HTERT RPE-1 (cell line): ENCODE results near the gene CAMTA1.

Experiments used
- in situ Hi-C: fragments of 300-500 bp; cut with MboI; formaldehyde crosslinking; loops from 4 replicates; pipeline ENCODE4 v1.14.3; 2020; ENCODE audit warnings: low sequenced_read_pairs

The CAMTA1 gene

DNA sequence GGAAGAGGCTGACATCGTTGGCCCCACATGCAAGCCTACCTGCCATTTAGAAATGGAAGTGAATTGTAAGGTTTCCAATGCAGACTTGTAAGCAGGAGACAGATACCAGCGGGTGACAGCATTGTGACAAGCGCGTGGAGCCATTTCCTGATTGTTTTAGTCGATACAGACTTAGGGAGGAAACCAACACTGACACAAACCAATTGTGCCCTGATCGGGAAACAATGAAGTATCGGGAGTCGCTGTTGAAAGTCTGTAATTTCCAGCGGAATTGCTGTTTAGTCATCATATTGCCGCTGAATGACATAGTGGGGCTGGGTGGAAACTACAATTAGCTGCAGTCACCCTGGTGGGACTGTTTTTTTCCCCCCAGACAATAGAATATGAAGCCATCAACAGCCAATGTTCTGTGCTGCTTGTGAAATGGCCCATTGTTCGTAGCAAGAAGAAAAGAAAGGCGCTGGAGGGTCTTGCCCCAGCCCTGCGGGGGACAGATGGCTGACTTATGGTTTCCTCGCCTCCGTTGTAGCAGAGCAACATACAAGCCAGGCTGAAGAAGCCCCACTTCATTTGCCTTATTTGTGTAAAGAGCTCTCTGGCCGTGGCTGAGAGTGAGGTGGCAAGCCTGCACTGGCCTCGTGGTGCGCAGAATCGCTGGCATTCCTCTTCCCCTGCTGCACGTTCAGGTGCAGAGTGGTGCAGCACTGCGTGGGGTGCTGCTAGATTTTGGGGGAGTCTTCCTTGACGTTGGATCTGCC, 462.7 kb downstream of the CAMTA1 start:
- in situ Hi-C loops = no loop called here

DNA sequence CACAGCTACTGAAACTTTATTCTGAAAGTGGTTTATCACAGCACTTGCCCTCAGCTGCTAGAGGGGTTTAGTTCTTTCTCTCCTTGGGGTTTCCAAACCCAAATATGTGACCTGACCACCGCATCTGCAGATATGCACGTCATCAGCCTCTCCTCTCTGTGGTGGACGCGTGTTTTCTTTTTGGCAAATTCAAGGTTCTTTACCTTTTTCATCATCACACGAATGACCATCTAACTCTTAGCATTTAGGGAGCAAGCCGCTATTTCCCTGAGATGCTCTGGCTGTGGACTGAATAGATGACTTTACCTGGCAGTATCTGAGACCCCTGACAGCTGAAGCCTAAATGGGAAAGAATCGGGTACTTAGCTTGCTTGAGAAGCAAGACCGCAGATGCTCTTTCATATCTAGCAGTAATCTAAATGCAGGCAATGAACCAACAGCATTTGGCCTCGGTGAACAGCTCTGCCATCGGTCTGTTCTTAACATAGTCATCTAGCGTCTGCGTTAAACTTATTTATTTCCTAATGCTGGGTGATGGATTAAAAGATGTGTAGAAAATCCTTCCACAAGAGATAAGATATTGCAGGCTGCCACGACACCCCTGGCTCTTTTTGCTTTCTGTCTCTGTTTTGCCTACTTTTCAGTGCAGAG, 463.4 kb downstream of the CAMTA1 start:
- in situ Hi-C loops = no loop called here

DNA sequence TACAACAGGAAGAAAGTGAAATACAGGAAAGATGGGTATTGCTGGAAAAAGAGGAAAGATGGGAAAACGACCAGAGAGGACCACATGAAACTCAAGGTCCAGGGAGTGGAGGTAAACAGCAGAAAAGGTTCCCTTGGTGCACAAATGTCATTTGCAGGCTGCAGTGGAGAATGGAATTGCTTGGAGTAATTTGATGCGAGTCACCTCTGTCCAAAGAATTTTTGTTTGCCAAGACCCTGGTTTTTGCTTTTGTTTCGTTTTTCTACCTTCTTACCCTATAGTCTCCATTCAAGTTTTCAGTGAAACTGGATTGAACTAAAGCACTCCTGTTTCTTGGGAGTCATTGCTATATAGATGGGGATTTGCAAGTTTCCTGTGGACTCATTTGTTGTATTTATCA, 464.3 kb downstream of the CAMTA1 start:
- in situ Hi-C loops = no loop called here

DNA sequence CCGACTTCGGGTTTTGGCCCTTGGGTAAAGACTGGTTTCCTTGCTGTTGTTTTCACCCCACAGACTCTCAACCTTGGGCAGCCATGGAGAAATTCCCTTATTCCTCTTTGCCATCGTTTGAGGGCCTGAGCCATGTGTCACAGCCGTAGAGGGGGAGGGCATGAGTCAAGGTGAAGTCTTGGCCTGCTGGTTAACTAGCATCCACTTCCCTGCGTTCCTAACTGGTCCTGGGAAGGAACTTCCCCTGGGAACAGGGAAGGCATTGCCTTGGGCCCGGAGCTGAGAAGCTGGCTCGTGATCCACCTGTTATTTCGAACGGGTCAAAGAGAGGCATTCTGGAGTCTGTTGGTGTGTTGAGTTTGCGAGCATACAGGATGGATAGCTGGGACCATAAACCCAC, 464.9 kb downstream of the CAMTA1 start:
- in situ Hi-C loops = no loop called here

DNA sequence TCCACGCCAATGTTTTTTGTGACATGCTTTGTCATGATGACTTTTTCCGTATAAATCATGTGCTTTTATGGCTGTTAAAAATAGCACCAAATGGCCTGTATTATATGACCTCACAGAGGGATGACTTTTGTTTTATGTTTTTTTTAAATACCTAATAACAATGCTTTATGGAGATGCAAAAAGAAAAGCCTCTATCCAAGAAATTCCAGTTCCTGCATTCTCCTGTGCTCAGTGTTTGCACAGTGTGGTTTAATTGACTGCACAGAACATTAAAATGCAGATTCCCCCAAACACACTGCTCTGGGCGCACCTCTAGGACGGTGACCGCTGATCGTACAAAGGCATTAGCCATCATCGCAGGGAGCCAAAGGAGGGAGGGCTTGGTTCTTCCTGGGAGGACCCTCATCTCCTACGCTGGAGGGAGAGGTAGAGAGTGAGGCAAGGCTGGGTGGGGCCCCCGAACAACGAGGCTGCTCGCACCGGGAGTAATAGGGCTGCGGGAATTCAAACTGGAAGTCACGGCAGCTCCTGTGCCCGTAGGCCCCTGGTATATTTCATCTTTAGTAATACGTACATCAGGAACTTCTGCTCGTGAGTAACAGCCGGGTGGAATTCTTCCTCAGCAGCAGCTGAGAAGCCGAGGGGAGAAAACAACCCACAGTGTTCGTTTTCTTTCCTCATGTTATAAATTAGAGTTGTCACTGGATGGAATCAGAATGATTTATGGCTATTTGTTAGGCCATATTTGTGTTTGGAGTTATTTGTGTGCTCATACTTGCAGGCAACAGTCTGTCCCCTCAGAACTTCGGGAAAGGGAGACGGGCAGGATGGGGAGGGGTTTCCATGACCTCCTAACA, 465.6 kb downstream of the CAMTA1 start:
- in situ Hi-C loops = no loop called here

DNA sequence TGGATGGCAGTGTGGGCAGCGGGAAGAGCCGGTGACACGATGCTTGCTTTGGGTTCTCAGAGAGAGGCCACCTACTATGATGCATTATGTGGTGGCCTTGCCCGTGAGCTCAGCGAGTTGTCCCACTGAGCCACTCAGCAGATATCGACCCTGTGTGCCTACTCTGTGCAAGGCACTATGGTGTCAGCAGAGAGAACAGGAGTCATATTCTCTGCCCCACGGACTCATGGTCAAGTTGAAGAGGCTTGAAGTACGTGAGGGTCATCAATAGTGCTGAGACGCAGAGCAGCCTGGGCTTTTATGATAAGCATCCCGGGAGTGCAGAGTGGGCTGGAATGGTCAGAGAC, 466.2 kb downstream of the CAMTA1 start:
- in situ Hi-C loops = no loop called here

DNA sequence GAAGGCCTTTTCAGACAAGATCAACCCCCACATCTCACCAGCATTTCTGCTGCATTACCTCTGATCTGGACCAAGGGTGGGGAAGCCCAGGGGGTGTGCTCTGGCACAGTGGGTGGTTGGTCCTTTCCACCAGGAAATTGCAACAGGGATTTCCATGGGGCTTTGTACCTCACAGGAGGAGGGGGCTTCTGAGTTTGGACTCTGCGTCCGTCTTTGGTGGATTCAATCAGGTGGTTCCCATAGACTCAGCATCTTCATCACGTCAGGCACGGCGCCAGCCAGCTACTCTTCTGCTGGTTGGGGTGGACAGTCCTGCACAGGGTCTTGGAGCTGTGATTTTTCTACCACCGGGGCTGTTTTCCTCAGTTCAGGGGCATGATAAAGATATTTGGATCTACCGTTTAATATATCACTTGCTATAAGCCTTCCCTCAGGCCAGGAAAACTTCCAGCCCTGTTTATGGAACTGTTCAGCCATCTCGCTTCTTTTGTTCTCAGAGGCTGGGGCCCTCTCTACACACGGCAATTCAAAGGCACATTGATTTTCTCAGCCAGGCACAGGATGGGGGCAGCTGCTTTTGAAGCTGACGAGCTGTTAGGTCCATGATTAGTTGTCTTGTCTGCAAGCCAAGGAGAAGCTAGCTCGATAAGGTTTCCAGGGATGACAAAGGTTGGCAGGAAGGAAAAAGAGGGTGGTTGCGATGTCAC, 467.3 kb downstream of the CAMTA1 start:
- in situ Hi-C loops = no loop called here

DNA sequence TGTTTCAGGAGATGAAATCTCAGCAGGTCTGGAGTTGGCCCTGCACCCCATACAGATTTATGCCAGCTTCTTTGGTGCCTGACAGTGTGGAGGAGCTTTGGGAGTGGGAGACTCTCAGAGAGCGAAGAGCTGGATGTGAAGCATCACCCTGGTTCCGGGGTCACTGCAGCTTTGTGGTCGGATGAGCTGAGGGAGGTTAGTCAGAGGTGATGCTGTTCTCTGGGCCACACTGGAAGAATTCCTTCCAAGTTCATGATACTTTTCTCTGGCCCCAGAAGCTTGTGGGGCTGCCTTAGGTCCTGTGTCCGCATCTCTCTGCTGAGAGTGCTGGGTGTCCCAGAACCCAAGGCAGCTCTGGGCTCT, 467.8 kb downstream of the CAMTA1 start:
- in situ Hi-C loops = no loop called here

DNA sequence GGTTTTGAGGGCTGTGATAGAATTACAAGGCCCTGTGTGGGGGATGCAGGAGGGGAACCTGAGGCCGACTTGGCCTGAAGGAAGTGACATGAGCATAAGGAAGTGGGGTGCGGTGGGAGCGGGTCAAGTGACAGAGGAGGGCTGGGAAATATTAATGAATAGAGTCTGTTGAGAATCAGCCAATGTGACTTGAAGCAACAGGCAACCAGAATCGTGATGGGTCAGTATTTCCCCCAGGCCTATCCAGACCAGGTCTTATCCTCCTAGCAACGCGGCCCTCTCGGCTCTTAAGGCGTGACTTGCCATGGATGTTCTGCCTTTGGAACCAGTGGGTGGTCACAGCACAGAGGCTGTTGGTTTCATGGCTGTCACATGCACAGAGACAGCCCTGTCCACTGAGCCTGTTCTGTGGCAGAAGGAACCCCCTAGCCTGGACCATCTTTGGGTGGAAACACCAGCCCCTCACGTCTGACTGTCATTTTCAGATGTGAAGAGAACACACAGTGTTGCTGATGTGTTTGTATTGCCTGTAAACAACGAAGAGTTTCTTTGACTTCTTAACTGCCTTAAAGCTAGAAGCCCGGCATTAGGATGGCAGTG, 468.8 kb downstream of the CAMTA1 start:
- in situ Hi-C loops = no loop called here

DNA sequence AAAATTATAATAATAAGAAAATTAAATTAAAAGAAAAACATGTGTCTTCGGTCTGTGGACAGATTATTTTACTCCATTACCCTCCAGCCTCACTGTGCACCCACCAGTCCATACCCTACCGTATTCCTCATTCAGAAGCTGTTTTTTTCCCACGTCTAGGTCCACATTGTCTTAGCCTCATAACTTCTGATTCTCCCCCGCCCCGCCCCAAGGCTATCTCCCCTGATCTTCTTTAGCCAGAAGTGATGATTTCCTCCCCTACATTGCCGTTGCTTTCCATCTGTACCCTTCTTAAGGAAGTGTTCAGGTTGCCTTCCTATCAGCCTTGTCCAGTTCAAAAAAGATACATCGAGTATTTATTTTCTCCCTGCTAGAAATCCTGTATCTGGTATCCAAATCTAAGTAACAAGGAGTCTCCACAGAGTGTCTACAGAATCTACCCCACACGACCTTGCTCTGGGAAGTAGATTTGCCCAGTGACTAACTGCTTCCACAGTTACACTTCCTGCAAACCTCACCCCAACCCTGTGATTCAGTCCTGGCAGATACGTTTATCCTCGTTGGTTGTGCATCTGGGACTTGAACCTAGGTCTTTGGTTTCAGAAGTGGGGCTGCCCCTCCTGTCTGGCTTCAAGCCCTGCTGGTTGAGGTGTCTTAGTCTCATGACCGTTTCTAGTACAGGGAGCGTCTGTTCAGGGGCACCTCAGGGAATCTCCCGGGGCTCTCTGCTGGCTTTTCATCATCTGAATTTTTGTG, 470.2 kb downstream of the CAMTA1 start:
- in situ Hi-C loops = no loop called here

DNA sequence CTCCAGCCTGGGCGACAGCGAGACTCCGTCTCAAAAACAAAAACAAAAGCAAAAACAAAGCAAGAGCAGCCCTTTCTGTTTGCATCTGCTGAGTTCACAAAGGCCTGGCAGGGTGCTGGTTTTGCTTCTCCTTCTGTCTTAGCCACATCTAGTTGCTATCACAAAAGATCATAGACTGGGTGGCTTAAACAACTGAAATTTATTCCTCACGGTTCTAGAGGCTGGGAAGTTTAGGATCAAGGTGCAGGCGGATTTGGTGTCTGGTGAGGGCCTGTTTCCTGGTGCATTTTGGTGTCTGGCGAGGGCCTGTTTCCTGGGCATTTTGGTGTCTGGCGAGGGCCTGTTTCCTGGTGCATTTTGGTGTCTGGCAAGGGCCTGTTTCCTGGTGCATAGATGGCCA, 471.3 kb downstream of the CAMTA1 start:
- in situ Hi-C loops = no loop called here

DNA sequence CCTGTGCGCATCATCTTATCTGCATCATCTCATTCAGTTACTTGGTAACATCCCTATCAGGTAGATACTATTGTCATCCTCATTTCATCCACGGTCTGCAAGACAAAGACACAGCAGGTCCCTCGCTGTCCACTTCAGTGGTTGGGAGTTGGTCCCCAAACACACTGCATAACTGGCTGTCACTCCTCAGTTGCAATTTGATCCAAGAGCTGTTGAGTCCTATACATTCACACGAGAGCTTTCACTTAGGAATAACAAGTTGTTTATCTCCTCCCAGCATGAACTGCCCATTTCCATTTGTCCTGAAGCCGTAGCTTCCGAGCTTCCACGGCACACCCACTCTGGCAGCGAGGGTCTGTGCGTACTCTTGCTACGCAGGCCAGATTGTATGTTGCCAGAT, 472.0 kb downstream of the CAMTA1 start:
- in situ Hi-C loops = no loop called here

DNA sequence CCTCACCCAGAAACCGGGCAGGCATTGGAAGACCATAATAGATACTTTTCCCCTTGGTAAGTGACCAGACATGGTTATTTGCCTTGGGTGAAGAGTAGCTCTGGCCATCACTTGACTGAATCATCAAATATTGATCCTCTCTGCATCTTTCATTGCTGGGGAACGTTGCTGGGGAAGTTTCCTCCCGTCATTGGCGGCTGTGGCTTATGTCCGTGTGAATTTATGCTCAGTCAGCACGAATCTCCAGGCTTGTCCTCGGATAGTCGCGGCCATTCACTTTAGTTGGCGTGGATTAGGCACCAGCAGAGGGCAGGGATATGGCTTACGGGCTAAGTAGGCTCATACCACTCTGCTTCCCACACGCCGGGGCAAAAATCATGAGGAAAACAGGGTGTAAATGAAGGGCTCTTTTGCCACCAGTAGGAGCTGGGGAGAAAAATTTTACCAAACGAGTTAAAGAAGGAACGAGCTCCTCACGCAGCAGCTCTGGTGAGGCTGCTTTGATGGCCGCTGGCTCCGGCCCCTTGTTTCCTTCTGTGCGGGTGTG, 473.4 kb downstream of the CAMTA1 start:
- in situ Hi-C loops = no loop called here

DNA sequence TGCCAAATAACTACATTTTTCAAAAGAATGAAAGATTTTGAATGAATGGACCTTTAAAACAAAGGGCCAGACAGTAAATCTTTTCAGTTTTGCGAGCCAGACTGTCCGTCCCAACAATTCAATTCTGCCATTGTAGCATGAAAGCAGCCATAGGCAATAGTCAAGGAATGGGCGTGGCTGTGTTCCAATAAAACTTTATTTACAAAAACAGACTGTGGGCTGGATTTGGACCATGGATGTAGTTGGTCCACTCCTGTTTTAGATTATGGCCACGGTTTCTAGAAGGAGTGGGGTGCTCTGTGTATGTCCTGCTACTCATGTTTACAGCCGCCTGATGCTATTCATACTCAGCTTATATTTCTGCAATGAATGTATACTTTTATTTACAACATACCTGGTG, 474.7 kb downstream of the CAMTA1 start:
- in situ Hi-C loops = no loop called here

DNA sequence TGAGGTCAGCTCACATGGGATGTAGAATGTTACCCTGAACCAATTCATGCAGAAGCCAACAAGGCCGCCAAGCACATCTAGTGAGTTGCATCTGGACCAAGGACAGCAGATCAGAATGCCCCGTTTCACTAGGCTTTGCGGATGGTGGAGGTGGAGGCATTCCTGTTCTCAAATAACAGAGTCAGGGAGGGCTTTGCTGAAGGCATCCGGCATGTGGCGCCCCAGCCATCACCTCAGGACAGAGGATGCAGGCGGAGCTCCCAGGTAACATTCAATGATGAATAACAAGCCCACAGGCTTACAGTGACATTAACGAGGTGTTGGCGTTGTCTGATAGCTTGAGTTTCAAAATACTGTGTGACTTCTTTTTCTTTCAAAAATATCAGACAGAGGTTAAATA, 476.2 kb downstream of the CAMTA1 start:
- in situ Hi-C loops = no loop called here

DNA sequence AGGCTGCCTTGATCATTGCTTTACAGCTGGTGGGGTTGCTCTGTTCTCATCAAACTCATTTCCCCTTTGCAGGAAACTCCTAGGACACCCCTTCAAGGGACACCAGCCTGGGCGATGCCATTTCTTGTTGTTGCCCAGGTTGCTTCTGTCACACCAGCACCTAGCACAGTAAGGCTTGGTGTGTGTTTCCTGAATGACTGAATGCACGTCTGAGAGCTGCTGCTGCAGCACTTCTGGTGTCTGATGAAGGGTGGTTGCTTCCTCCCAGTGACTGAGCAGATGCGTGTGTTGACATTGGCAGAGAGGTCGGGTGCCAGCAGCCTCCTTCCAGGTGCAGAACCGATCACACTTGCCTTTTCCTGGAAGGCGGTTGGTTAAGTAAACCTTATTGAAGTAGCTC, 477.4 kb downstream of the CAMTA1 start:
- in situ Hi-C loops = no loop called here

DNA sequence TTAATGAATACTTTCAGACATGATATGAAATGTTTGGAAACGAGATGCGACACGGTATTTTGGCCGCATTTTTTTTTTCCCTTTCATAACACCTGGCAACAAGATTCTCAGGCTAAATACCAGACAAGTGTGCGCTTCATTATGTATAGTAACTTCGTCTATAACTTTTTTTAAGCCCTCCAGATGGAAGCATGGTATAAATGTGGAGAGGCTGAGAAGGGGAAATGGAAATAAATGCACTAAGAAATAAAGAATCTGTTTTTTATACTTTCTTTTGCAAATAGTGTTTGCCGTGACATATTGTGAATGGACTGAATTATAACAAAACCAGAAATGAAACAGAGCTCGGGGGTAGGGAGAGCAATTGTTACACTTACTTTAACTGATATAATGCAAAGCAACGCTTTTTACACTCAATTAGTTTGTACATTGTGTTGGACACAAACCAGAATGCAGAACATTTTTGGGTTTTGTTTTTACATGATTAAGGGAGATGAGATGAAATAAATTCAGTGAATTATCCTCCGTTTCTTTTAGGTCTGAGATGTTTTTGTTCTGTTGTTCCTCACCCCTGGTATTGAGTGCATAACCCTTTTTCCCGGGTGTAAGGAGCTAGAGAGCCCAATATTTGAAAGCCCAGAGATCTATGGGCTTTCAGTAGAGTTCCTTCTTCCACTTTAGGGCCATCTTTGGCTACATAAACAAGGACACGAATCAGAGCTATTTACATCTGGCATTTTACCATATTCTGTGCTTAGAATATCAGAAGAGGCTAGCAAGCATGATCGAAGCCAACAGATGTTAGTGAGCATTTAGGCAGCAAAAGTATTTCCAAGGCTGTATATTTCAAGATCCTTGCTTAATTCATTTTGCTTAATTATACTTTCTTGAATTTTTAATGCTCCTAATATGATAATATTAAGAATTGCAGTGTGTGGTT, 478.0 kb downstream of the CAMTA1 start:
- in situ Hi-C loops = no loop called here

DNA sequence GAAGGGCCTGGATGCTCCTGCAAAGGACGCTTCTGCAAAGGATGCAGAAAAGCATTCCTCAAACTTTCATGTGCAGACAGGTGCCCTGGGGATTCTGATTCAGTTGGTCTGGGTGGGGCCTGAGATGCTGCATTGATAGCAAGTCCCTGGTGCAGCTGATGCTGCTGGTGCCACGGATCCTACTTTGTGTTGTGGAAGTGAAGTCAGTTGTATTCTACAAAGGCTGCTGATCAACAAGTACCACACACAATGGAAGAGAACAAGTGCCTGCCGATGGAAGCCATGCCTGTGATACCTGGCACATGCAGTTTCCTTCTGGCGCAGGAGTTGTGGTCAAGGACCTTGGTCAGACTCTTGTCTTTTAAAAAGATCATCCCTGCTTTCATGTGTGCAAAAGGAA, 478.8 kb downstream of the CAMTA1 start:
- in situ Hi-C loops = no loop called here
